ENCODE results near the gene LRP3. TPM values are rescaled to one million over a fixed set of nuclear protein-coding genes. Genes with fewer than 3 reads are reported as not detected.

Gene LRP3
- total RNA-seq, 1 experiment from 2014 or later = 20.4 TPM

- ChIA-PET POLR2A (ENCODE audit: unreplicated experiment) (no interaction called here), CTCF (no interaction called here)
- no peaks in the 10 kb centered on the region for H3K36me3 ChIP-seq (ENCODE audit: low read depth, low read length)
- no peak overlapping the region for H2AFZ ChIP-seq (ENCODE audit: low read length)
- H3K4me2 ChIP-seq (ENCODE audit: low read length) = no peak overlapping the region
- no peak for DNase-seq
- no peaks in the 10 kb centered on the region for H3K27me3 ChIP-seq (ENCODE audit: low read length)
- intact Hi-C loops (cut with micrococcal nuclease) = no loop called here
- TF ChIP-seq EZH2phosphoT487 (IDR thresholded peaks at IDR 0.05; ENCODE audit: borderline replicate concordance, low read length) (no peak), EZH2 (IDR thresholded peaks at IDR 0.05; ENCODE audit: low read length, unreplicated experiment) (no peak), CTCF (conservative IDR thresholded peaks at IDR 0.05; ENCODE audit: low read depth, low read length) (no peak)
- H3K9me3 ChIP-seq (ENCODE audit: low read length) = no peaks in the 10 kb centered on the region
- no TSS peak for BruUV-seq (replicated peaks)
- ATAC-seq = no peak
- H3K79me2 ChIP-seq (ENCODE audit: low read length) = no peaks in the 10 kb centered on the region
- no peak overlapping the region for H3K27ac ChIP-seq (ENCODE audit: low read length)
- H3K4me3 ChIP-seq (ENCODE audit: low read length) = no peak overlapping the region
- H3K9me2 ChIP-seq (replicated peaks; ENCODE audit: low read length) = no peaks in the 10 kb centered on the region
- no peaks in the 10 kb centered on the region for H3K4me1 ChIP-seq (ENCODE audit: insufficient read depth, low read length)
- H3F3A ChIP-seq (ENCODE audit: low read length, unreplicated experiment) = no peaks in the 10 kb centered on the region
- no peak overlapping the region for H3K9ac ChIP-seq (ENCODE audit: low read length)
- H4K20me1 ChIP-seq (ENCODE audit: low read length) = no peaks in the 10 kb centered on the region
These were observed 56.9 kb downstream of the LRP3 start for GRCh38 chr19:33251076-33251475.

GRCh38 chr19:33251526-33252090, 57.5 kb downstream of the LRP3 start:
- no peak for DNase-seq
- BruUV-seq (replicated peaks) = no TSS peak
- H3K27me3 ChIP-seq (ENCODE audit: low read length) = no peaks in the 10 kb centered on the region
- H2AFZ ChIP-seq (ENCODE audit: low read length) = no peak overlapping the region
- H3K79me2 ChIP-seq (ENCODE audit: low read length) = no peaks in the 10 kb centered on the region
- H3K9me2 ChIP-seq (replicated peaks; ENCODE audit: low read length) = no peaks in the 10 kb centered on the region
- H3K36me3 ChIP-seq (ENCODE audit: low read depth, low read length) = no peaks in the 10 kb centered on the region
- H3F3A ChIP-seq (ENCODE audit: low read length, unreplicated experiment) = no peaks in the 10 kb centered on the region
- POLR2A ChIA-PET (ENCODE audit: unreplicated experiment) = no interaction called here
- no peaks in the 10 kb centered on the region for H3K4me1 ChIP-seq (ENCODE audit: insufficient read depth, low read length)
- H3K4me2 ChIP-seq (ENCODE audit: low read length) = no peak overlapping the region
- ATAC-seq = no peak
- CTCF ChIA-PET = no interaction called here
- H3K9me3 ChIP-seq (ENCODE audit: low read length) = no peaks in the 10 kb centered on the region
- H3K4me3 ChIP-seq (ENCODE audit: low read length) = no peak overlapping the region
- H4K20me1 ChIP-seq (ENCODE audit: low read length) = no peaks in the 10 kb centered on the region
- TF ChIP-seq CTCF (conservative IDR thresholded peaks at IDR 0.05; ENCODE audit: low read depth, low read length) (no peak), EZH2 (IDR thresholded peaks at IDR 0.05; ENCODE audit: low read length, unreplicated experiment) (no peak)
- intact Hi-C loops (cut with micrococcal nuclease) = no loop called here
- H3K27ac ChIP-seq (ENCODE audit: low read length) = no peak overlapping the region
- no peak overlapping the region for H3K9ac ChIP-seq (ENCODE audit: low read length)

GRCh38 chr19:33252418-33252962, 58.4 kb downstream of the LRP3 start:
- Histone ChIP-seq H2AFZ (ENCODE audit: low read length) (no peak overlapping the region), H3K9me3 (ENCODE audit: low read length) (no peaks in the 10 kb centered on the region), H3K36me3 (ENCODE audit: low read depth, low read length) (no peaks in the 10 kb centered on the region), H3K9me2 (replicated peaks; ENCODE audit: low read length) (no peaks in the 10 kb centered on the region), H3K4me2 (ENCODE audit: low read length) (no peak overlapping the region), H4K20me1 (ENCODE audit: low read length) (no peaks in the 10 kb centered on the region), H3K79me2 (ENCODE audit: low read length) (no peaks in the 10 kb centered on the region), H3K27ac (ENCODE audit: low read length) (no peak overlapping the region), H3F3A (ENCODE audit: low read length, unreplicated experiment) (no peaks in the 10 kb centered on the region), H3K4me3 (ENCODE audit: low read length) (no peak overlapping the region), H3K9ac (ENCODE audit: low read length) (no peak overlapping the region), H3K27me3 (ENCODE audit: low read length) (no peaks in the 10 kb centered on the region), H3K4me1 (ENCODE audit: insufficient read depth, low read length) (no peaks in the 10 kb centered on the region)
- no peak for ATAC-seq
- intact Hi-C loops (cut with micrococcal nuclease) = no loop called here
- CTCF ChIA-PET = no interaction called here
- POLR2A ChIA-PET (ENCODE audit: unreplicated experiment) = no interaction called here
- TF ChIP-seq EZH2phosphoT487 (IDR thresholded peaks at IDR 0.05; ENCODE audit: borderline replicate concordance, low read length) = no peak
- TF ChIP-seq CTCF (conservative IDR thresholded peaks at IDR 0.05; ENCODE audit: low read depth, low read length) = no peak
- TF ChIP-seq EZH2 (IDR thresholded peaks at IDR 0.05; ENCODE audit: low read length, unreplicated experiment) = no peak
- no peak for DNase-seq
- BruUV-seq (replicated peaks) = no TSS peak
